SU-DHL-6 (cell line): ENCODE measurements around the gene SPNS2.

Source experiments
- H2AFZ ChIP-seq: fragments of 200-600 bp; sonication (generic); 2 replicates; pipeline ENCODE4 v1.6.1; 2014; ENCODE audit warnings: low read depth, mild to moderate bottlenecking, moderate library complexity, mixed read lengths, antibody characterized with exemption, low read length; ENCODE audit not compliant: severe bottlenecking
- H3F3A ChIP-seq: fragments of 200-600 bp; shearing (Covaris generic); 2 replicates; pipeline ENCODE4 v1.6.0; 2016; ENCODE audit warnings: antibody characterized with exemption, mild to moderate bottlenecking; ENCODE audit not compliant: insufficient read depth
- H3K27ac ChIP-seq: fragments of 200-600 bp; sonication (generic); 2 replicates; pipeline ENCODE4 v1.5.1; 2016; ENCODE audit warnings: low read depth, mild to moderate bottlenecking, low read length, moderate library complexity, mixed read lengths
- H3K27me3 ChIP-seq: fragments of 200-600 bp; sonication (generic), shearing (Covaris generic); 2 replicates; pipeline ENCODE4 v1.6.0; 2014; ENCODE audit warnings: mild to moderate bottlenecking, low read length
- H3K36me3 ChIP-seq: fragments of 200-600 bp; sonication (generic); 2 replicates; pipeline ENCODE4 v1.6.1; 2014; ENCODE audit warnings: mild to moderate bottlenecking, low read length, mixed read lengths
- H3K4me2 ChIP-seq: fragments of 300-600, 200-600 bp; shearing (Covaris generic), sonication (generic); 2 replicates; pipeline ENCODE4 v1.6.0; 2014; ENCODE audit warnings: low read length, low read depth, mild to moderate bottlenecking; ENCODE audit not compliant: poor library complexity, severe bottlenecking
- H3K4me3 ChIP-seq: fragments of 200-600 bp; sonication (generic); 2 replicates; pipeline ENCODE4 v1.5.1; 2014; ENCODE audit warnings: antibody characterized with exemption, low read length, mild to moderate bottlenecking, mixed read lengths; ENCODE audit not compliant: insufficient read depth, poor library complexity, severe bottlenecking
- H3K79me2 ChIP-seq: fragments of 200-600 bp; sonication (generic); 2 replicates; pipeline ENCODE4 v1.6.1; 2014; ENCODE audit warnings: mild to moderate bottlenecking, low read length, moderate library complexity; ENCODE audit not compliant: insufficient read depth
- H3K9ac ChIP-seq: fragments of 200-600 bp; sonication (generic); 2 replicates; pipeline ENCODE4 v1.7.0; 2014; ENCODE audit warnings: mild to moderate bottlenecking, low read length
- H3K9me2 ChIP-seq: fragments of 200-600 bp; sonication (generic); replicated peaks from 2 replicates; pipeline ENCODE4 v1.6.1; 2014; ENCODE audit warnings: low read length; ENCODE audit not compliant: insufficient read depth
- H3K9me3 ChIP-seq: fragments of 200-600 bp; sonication (generic); 2 replicates; pipeline ENCODE4 v1.6.1; 2014; ENCODE audit warnings: low read length, mixed read lengths; ENCODE audit not compliant: insufficient read depth
- H4K20me1 ChIP-seq: fragments of 200-600 bp; sonication (generic); 2 replicates; pipeline ENCODE4 v1.6.1; 2014; ENCODE audit warnings: low read depth, mild to moderate bottlenecking, antibody characterized with exemption, low read length, moderate library complexity, mixed read lengths
- EZH2phosphoT487 ChIP-seq: fragments of 200-600 bp; sonication (generic), shearing (Covaris generic); conservative IDR thresholded peaks from 2 replicates; pipeline ENCODE4 v1.6.1; 2018; ENCODE audit warnings: mild to moderate bottlenecking, antibody characterized with exemption, low read length, moderate library complexity, mixed read lengths
- TF ChIP-seq, protein P1 (sequence below): fragments of 200-600 bp; sonication (generic); IDR thresholded peaks from one replicate; pipeline ENCODE4 v1.5.1; 2017; ENCODE audit warnings: antibody characterized with exemption, mild to moderate bottlenecking, low read length, moderate library complexity; ENCODE audit not compliant: insufficient read depth, poor library complexity, severe bottlenecking

SPNS2 gene

GRCh38 chr17:4548061-4548461 lies 49.4 kb downstream of the SPNS2 start:
- TF ChIP-seq, protein P1, sequence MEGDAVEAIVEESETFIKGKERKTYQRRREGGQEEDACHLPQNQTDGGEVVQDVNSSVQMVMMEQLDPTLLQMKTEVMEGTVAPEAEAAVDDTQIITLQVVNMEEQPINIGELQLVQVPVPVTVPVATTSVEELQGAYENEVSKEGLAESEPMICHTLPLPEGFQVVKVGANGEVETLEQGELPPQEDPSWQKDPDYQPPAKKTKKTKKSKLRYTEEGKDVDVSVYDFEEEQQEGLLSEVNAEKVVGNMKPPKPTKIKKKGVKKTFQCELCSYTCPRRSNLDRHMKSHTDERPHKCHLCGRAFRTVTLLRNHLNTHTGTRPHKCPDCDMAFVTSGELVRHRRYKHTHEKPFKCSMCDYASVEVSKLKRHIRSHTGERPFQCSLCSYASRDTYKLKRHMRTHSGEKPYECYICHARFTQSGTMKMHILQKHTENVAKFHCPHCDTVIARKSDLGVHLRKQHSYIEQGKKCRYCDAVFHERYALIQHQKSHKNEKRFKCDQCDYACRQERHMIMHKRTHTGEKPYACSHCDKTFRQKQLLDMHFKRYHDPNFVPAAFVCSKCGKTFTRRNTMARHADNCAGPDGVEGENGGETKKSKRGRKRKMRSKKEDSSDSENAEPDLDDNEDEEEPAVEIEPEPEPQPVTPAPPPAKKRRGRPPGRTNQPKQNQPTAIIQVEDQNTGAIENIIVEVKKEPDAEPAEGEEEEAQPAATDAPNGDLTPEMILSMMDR, result no peak
- no peak for TF ChIP-seq EZH2phosphoT487
- H3K27ac ChIP-seq, result no peak overlapping the region
- no peaks in the 10 kb centered on the region for H4K20me1 ChIP-seq
- H3K27me3 ChIP-seq, result no peaks in the 10 kb centered on the region
- H3K4me3 ChIP-seq, result no peak overlapping the region
- H2AFZ ChIP-seq, result no peak overlapping the region
- H3K79me2 ChIP-seq, result peaks cover 2% of the 10 kb centered on the region; the same call in 1 of the 2 replicates
- H3F3A ChIP-seq, result no peaks in the 10 kb centered on the region
- H3K9me3 ChIP-seq, result no peaks in the 10 kb centered on the region
- no peak overlapping the region for H3K4me2 ChIP-seq
- H3K9me2 ChIP-seq, result no peaks in the 10 kb centered on the region
- no peak overlapping the region for H3K9ac ChIP-seq
- peaks cover 3% of the 10 kb centered on the region; the same call in 1 of the 2 replicates for H3K36me3 ChIP-seq

- no peaks in the 10 kb centered on the region for H3K9me2 ChIP-seq
- H3K27ac ChIP-seq, result no peak overlapping the region
- H3K27me3 ChIP-seq, result no peaks in the 10 kb centered on the region
- H3K9me3 ChIP-seq, result no peaks in the 10 kb centered on the region
- H3F3A ChIP-seq, result no peaks in the 10 kb centered on the region
- H4K20me1 ChIP-seq, result no peaks in the 10 kb centered on the region
- H3K9ac ChIP-seq, result no peak overlapping the region
- no peak overlapping the region for H3K4me2 ChIP-seq
- H2AFZ ChIP-seq, result no peak overlapping the region
- no peak overlapping the region for H3K4me3 ChIP-seq
- peaks cover 3% of the 10 kb centered on the region; the same call in 1 of the 2 replicates for H3K36me3 ChIP-seq
- peaks cover 10% of the 10 kb centered on the region for H3K79me2 ChIP-seq
- TF ChIP-seq EZH2phosphoT487, result no peak
- TF ChIP-seq, protein P1, result no peak
These were observed 50.2 kb downstream of the SPNS2 start for GRCh38 chr17:4548721-4549531.

DNA sequence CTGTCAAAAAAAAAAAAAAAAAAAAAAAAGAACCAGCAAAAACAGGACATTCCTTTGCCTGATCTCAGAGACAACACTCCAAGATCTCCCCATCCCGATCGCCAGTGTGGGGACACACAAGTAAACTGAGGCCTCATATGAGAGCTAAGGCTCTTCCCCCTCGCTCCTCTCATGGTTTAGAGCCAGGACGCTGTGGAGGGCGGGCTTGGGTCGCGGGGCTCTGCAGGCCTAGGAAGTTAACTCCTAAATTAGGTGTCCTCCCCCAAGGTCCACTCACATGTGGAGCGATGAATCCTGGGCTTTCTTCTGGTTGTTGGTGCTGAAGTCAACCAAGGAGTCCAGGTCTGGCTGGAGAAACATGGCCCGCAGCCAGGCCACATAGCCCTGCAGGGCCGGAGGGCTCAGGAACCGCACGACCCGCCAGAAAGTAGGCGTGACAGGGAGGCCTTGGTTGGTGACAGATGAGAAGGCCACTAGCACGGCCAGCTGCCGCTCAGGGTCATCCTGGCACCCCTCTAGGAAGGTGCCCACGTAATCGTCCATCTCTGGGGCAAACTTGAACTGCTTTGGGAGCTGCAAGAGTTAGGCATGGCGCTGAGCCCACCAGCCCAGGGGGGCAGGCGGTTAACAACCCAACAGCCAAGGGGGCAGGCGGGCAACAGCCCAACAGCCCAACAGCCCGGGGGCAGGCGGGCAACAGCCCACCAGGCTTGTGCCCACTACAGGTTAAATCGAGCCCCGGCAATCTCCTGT lies 51.3 kb downstream of the SPNS2 start:
- Histone ChIP-seq H3K9me3 (no peaks in the 10 kb centered on the region), H3K27me3 (no peaks in the 10 kb centered on the region), H3K4me3 (no peak overlapping the region), H3K4me2 (no peak overlapping the region), H3K9me2 (no peaks in the 10 kb centered on the region), H3K27ac (no peak overlapping the region), H3K36me3 (peaks cover 3% of the 10 kb centered on the region; the same call in 1 of the 2 replicates), H4K20me1 (no peaks in the 10 kb centered on the region), H3F3A (no peaks in the 10 kb centered on the region), H3K9ac (no peak overlapping the region), H3K79me2 (peaks cover 20% of the 10 kb centered on the region), H2AFZ (no peak overlapping the region)
- TF ChIP-seq, protein P1, result no peak
- TF ChIP-seq EZH2phosphoT487, result no peak
